LoVo (cell line): Measurements from ENCODE around the gene PPP1R14C.

Experiments
- DNase-seq: peaks from one replicate; pipeline ENCODE4 v3.0.0-alpha.2; 2016; ENCODE audit warnings: low spot score

PPP1R14C gene

DNA sequence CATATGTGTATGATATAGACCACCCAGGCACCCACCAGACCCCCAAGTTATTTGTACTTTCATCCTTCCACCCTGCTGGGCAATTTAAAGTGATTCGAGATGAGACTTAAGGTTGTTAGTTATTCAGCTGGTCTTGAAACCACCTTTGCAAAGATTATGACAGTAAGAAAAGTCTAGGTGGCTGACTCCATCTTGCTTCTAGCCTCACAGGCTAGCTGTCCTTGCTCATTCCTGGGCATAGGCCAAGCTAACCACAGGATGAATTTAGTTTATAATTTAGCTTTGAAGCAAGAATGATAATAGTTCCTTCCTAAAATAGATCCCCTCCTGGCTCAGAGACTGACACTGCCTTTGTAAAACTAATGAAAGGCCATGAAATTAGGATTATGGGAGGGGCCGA, 154.0 kb downstream of the PPP1R14C start:
- DNase-seq: no peak

DNA sequence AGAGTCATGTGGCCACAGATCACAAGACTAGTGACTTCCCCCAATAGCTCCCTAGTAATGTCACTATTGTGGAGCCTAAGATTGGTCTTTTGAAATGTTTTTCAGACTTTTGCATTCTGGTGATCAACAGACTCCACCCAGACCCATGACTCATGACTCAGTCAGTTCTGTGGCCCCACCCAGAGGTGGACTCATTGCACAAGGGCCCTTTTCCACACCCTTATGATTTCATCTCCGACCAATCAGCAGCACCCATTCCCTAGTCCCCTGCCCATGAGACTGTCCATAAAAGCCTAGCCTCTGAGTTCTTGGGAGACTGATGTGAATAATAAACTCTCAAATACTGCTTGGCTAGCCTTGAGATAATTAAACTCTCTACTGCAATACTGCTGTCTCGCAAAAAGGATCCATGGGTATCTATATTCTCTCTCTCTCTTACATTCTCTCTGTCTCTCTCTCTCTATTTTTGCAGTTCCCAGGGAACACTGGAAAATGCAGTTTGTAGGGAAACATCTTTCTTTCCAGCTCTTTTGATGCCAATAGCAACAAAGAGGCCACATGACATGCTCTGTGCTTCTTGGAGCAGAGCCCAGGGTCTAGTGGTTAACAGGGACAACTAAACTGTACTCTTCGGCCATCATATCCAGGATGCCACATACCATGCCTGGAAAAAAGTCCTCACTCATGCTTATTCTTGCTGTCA, 154.6 kb downstream of the PPP1R14C start:
- peak; percentile 13 for DNase-seq

- no peak for DNase-seq
Measured at GRCh38 chr6:150298030-150298380, 155.2 kb downstream of the PPP1R14C start.

- no peak for DNase-seq
Measured at GRCh38 chr6:150298676-150299075, 155.8 kb downstream of the PPP1R14C start.
